Esophagus muscularis mucosa (tissue), 4 donors: Measurements from ENCODE around the gene CBLL2. TPM values are rescaled to one million over a fixed set of nuclear protein-coding genes. Genes with fewer than 3 reads are reported as not detected.

Source experiments
- DNase-seq: peaks from one replicate; pipeline ENCODE4 v3.0.0-alpha.2; 2017; ENCODE audit errors: extremely low spot score
- H3K27ac ChIP-seq, 4 donors: fragments of 200-600 bp; sonication (generic); replicated peaks in 1 of 4; 1 replicate in 3 of 4; 2 replicates in 1 of 4; pipeline ENCODE4 v1.5.1; 2016 to 2019; ENCODE audit warnings: mild to moderate bottlenecking in 1 of 4
- H3K27me3 ChIP-seq, 4 donors: fragments of 200-600 bp; sonication (generic); one replicate each; pipeline versions ENCODE4 v1.5.1 to v1.6.0; 2016 to 2019
- H3K36me3 ChIP-seq, 4 donors: fragments of 200-600 bp; sonication (generic); one replicate each; pipeline ENCODE4 v1.5.1; 2016 to 2019
- H3K4me1 ChIP-seq, 4 donors: fragments of 200-600 bp; sonication (generic); one replicate each; pipeline ENCODE4 v1.5.1; 2016 to 2019
- H3K4me3 ChIP-seq, 4 donors: fragments of 200-600 bp; sonication (generic); 1 replicate in 2 of 4; 2 replicates in 2 of 4; pipeline ENCODE4 v1.5.1; 2016 to 2019; ENCODE audit warnings: mild to moderate bottlenecking in 4 of 4, moderate library complexity in 1 of 4
- H3K9me3 ChIP-seq, 4 donors: fragments of 200-600 bp; sonication (generic); 1 replicate in 3 of 4; 2 replicates in 1 of 4; pipeline ENCODE4 v1.5.1; 2016 to 2019
- EP300 ChIP-seq: sonication (generic); formaldehyde crosslinking; IDR thresholded peaks from one replicate; pipeline ENCODE4 v1.6.1; 2017; ENCODE audit warnings: antibody characterized with exemption
- POLR2A ChIP-seq: fragments of 450-650 bp; IDR thresholded peaks from one replicate; pipeline ENCODE4 v1.6.1; 2017; ENCODE audit warnings: antibody characterized with exemption, moderate library complexity, mild to moderate bottlenecking, low read depth
- POLR2AphosphoS5 ChIP-seq, 2 donors: sonication (generic); formaldehyde crosslinking; IDR thresholded peaks; one replicate each; pipeline ENCODE4 v1.6.1; 2017; ENCODE audit warnings: antibody characterized with exemption in 2 of 2
- WGBS: methylation state at CpG from one replicate; pipeline ENCODE4 v1.1.5; 2018; 5-methylcytosine and 5-hydroxymethylcytosine counted together
- intact Hi-C: fragments of 100-400 bp; cut with DNase I; formaldehyde crosslinking; loops from one replicate; pipeline ENCODE4 v1.15.1; 2023
- total RNA-seq, 4 donors: library from RNA; depleted of rRNA; stranded (reverse); fragments of >200 nt; gene quantifications; one replicate each; pipeline versions ENCODE4 v1.1.0 to v1.2.1, GENCODE V29; 2016
- TF ChIP-seq, protein P1 (sequence below), 3 experiments: fragments of 200-600 bp in 2 of 3; fragments of 450-650 bp in 1 of 3; sonication (generic) in 2 of 3; IDR thresholded peaks; one replicate each; pipeline ENCODE4 v1.5.1; 2017 to 2019; ENCODE audit warnings: antibody characterized with exemption in 3 of 3, mild to moderate bottlenecking in 2 of 3, moderate library complexity in 1 of 3

The CBLL2 gene, protein sequence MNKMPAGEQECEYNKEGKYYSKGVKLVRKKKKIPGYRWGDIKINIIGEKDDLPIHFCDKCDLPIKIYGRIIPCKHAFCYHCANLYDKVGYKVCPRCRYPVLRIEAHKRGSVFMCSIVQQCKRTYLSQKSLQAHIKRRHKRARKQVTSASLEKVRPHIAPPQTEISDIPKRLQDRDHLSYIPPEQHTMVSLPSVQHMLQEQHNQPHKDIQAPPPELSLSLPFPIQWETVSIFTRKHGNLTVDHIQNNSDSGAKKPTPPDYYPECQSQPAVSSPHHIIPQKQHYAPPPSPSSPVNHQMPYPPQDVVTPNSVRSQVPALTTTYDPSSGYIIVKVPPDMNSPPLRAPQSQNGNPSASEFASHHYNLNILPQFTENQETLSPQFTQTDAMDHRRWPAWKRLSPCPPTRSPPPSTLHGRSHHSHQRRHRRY
- total RNA-seq: not detected

DNA sequence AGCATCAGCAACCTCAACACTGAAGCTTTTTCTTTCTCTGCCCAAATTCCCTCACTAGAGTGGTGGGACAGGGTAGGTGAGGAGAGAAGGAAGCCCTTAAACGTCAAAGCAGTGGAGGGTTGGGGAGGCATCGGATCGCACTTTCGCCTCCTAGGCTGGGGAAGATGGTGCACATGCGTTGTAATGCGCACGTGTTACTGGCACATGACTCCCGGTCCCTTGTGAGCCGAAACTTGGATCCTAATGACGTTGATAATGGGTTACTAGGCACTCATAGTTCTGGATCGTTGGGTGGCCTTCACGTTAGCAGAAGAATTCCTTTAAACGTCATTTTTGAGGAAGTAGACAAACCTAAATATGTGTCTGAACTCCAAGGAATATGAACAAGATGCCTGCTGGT lies at the start of gene CBLL2:
TSS of gene CBLL2 (plus strand) at position 301 of the 400 bp plus-strand sequence. CDS start at position 380, 79 bp downstream.
- H3K4me3 ChIP-seq: no peak within 1 kb of the TSS
- H3K9me3 ChIP-seq: no peaks in the 10 kb centered on the region
- no peak for DNase-seq
- H3K4me1 ChIP-seq: no peaks in the 10 kb centered on the region
- H3K27me3 ChIP-seq: no peaks in the 10 kb centered on the region
- no peak within 1 kb of the TSS for H3K27ac ChIP-seq
- no peaks in the 10 kb centered on the region for H3K36me3 ChIP-seq
- 86% methylated on average over 13 of the region's 13 CpGs for WGBS
- no peak for TF ChIP-seq EP300
- no peak for TF ChIP-seq POLR2AphosphoS5 (IDR thresholded peaks at IDR 0.05)
- TF ChIP-seq, protein P1, sequence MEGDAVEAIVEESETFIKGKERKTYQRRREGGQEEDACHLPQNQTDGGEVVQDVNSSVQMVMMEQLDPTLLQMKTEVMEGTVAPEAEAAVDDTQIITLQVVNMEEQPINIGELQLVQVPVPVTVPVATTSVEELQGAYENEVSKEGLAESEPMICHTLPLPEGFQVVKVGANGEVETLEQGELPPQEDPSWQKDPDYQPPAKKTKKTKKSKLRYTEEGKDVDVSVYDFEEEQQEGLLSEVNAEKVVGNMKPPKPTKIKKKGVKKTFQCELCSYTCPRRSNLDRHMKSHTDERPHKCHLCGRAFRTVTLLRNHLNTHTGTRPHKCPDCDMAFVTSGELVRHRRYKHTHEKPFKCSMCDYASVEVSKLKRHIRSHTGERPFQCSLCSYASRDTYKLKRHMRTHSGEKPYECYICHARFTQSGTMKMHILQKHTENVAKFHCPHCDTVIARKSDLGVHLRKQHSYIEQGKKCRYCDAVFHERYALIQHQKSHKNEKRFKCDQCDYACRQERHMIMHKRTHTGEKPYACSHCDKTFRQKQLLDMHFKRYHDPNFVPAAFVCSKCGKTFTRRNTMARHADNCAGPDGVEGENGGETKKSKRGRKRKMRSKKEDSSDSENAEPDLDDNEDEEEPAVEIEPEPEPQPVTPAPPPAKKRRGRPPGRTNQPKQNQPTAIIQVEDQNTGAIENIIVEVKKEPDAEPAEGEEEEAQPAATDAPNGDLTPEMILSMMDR (IDR thresholded peaks at IDR 0.05): no peak
- no peak for TF ChIP-seq POLR2A
- intact Hi-C loops: no loop called here

DNA sequence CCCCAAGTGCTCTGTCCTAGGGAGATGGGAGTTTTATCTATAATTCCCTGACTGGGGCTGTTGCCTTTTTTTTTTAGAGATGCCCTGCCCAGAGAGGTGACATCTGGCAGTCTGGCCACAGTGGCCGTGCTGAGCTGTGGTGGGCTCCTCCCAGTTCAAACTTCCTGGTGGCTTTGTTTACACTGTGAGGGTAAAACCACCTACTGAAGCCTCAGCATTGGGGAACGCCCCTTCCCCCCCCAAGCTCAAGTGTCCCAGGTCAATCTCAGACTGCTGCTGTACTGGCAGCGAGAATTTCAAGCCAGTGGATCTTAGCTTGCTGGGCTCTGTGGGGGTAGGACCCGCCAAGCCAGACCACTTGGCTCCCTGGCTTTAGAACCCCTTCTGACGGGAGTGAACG lies 38.3 kb upstream of the CBLL2 start:
- Histone ChIP-seq H3K27me3 (no peaks in the 10 kb centered on the region), H3K36me3 (no peaks in the 10 kb centered on the region), H3K9me3 (no peaks in the 10 kb centered on the region), H3K27ac (no peak overlapping the region), H3K4me1 (no peaks in the 10 kb centered on the region), H3K4me3 (no peak overlapping the region)
- DNase-seq: no peak
- TF ChIP-seq, protein P1 (IDR thresholded peaks at IDR 0.05): no peak
- TF ChIP-seq POLR2AphosphoS5 (IDR thresholded peaks at IDR 0.05) (no peak), POLR2A (no peak), EP300 (no peak)
- intact Hi-C loops: no loop called here
- WGBS: 65% methylated on average over 5 of the region's 6 CpGs

DNA sequence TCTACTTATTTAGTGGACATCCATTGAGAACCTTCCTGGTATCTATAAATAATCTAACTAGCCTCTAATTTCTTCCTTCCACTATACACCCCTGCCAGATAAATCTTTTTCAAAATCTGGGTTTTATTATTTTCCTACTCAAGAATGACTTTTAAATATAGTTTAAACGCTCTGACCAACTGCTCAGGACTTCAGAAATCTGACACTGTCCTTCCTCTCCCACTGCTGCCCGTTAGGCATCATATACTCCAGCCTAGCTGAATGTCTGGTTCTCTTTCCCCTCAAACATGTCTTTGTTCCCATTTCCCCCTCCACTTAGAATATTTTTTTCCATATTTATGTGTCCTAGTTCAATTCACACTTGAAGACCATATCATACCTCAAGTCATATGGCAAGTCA lies 35.2 kb upstream of the CBLL2 start:
- 53% methylated on average over 2 of the region's 2 CpGs for WGBS
- intact Hi-C loops: no loop called here
- H3K27me3 ChIP-seq: no peaks in the 10 kb centered on the region
- H3K4me3 ChIP-seq: no peak overlapping the region
- no peak for DNase-seq
- no peaks in the 10 kb centered on the region for H3K4me1 ChIP-seq
- H3K36me3 ChIP-seq: no peaks in the 10 kb centered on the region
- TF ChIP-seq POLR2A (no peak), EP300 (no peak), POLR2AphosphoS5 (IDR thresholded peaks at IDR 0.05) (no peak)
- TF ChIP-seq, protein P1 (IDR thresholded peaks at IDR 0.05): no peak
- H3K9me3 ChIP-seq: no peaks in the 10 kb centered on the region
- no peak overlapping the region for H3K27ac ChIP-seq

DNA sequence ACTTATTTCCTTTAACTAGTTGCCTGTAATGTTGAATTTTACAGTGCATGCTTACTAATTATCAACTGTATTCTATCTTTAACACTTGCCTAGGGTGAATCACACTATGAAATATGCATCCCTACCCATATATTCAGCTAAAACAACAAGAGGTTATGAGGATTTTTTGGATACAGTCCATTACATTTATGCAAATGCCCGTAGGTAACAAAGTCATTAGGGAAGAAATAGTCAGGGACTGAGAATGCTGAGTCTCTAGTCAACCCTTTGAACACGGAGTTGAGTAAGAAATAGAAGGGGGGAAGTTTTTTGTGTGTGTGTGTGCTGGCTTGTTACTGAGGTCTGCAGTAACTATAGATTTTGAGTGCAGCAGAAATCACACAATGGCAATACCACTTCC lies 26.1 kb upstream of the CBLL2 start:
- intact Hi-C loops: no loop called here
- Histone ChIP-seq H3K9me3 (no peaks in the 10 kb centered on the region), H3K36me3 (no peaks in the 10 kb centered on the region), H3K27me3 (no peaks in the 10 kb centered on the region), H3K4me3 (no peak overlapping the region), H3K27ac (no peak overlapping the region), H3K4me1 (no peaks in the 10 kb centered on the region)
- WGBS: 64% methylated on average over 2 of the region's 2 CpGs
- TF ChIP-seq EP300: no peak
- no peak for TF ChIP-seq POLR2A
- TF ChIP-seq POLR2AphosphoS5 (IDR thresholded peaks at IDR 0.05): no peak
- TF ChIP-seq, protein P1 (IDR thresholded peaks at IDR 0.05): no peak
- no peak for DNase-seq
